ENCODE results near the gene S1PR1. TPM values are rescaled to one million over a fixed set of nuclear protein-coding genes. Genes with fewer than 3 reads are reported as not detected.

The S1PR1 gene
- total and polyA plus RNA-seq, 2 experiments from 2014 or later, result 58.1 to 58.6 TPM

GRCh38 chr1:101253976-101254674, 17.3 kb downstream of the S1PR1 start:
- Histone ChIP-seq H3K27me3 (no peaks in the 10 kb centered on the region), H3K36me3 (no peaks in the 10 kb centered on the region), H3K9me3 (ENCODE audit: low read depth) (no peaks in the 10 kb centered on the region), H3K4me1 (ENCODE audit: low read depth) (peaks cover 19% of the 10 kb centered on the region), H3K27ac (no peak overlapping the region), H3K4me3 (no peak overlapping the region)
- no peak for TF ChIP-seq CTCF (IDR thresholded peaks at IDR 0.05; ENCODE audit: low read depth, low read length)
- peak in 1 of 2 donors; percentile 72 for DNase-seq (ENCODE audit: low read depth in 1 of 2, low spot score in 1 of 2)

DNA sequence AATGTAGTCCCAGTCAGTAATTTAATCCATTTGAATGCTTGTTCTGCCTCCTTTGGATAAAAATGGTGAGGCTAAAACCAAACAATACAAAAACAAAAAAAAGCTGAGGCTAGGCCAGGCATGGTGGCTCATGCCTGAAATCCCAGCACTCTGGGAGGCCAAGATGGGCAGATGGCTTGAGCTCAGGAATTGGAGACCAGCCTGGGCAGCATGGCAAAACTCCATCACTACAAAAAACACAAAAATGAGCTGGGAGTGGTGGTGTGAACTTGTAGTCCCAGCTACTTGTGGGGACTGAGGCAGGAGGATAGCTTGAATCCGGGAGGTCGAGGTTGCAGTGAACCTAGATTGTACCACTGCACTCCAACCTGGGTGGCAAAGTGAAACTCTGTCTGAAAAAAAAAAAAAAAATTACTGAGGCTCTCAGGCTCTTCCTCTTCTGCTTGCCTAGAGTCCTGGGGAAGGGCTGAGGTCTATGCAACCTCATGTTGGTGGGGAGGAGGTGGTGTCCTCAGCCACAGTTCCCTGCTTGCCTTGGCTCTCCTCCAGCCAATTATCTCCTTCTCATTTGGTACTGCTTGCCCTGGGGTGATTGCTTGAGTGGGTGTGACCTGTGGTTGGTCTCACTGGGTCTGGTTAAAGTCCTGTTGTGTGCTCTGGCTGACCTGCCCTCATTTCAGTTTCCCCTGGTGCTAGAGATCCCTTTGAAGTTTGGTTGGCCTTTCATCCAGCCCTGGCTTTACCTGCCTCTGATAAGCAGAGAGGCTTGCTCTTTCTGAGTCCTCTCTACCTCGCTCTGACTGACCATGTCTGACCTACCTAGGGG, 20.9 kb downstream of the S1PR1 start:
- H3K4me1 ChIP-seq (ENCODE audit: low read depth), result peaks cover 17% of the 10 kb centered on the region
- H3K4me3 ChIP-seq, result no peak overlapping the region
- no peaks in the 10 kb centered on the region for H3K36me3 ChIP-seq
- no peaks in the 10 kb centered on the region for H3K9me3 ChIP-seq (ENCODE audit: low read depth)
- no peaks in the 10 kb centered on the region for H3K27me3 ChIP-seq
- H3K27ac ChIP-seq, result no peak overlapping the region
- DNase-seq (ENCODE audit: low read depth in 1 of 2, low spot score in 1 of 2), result peak in 1 of 2 donors; percentile 19
- no peak for TF ChIP-seq CTCF (IDR thresholded peaks at IDR 0.05; ENCODE audit: low read depth, low read length)

DNA sequence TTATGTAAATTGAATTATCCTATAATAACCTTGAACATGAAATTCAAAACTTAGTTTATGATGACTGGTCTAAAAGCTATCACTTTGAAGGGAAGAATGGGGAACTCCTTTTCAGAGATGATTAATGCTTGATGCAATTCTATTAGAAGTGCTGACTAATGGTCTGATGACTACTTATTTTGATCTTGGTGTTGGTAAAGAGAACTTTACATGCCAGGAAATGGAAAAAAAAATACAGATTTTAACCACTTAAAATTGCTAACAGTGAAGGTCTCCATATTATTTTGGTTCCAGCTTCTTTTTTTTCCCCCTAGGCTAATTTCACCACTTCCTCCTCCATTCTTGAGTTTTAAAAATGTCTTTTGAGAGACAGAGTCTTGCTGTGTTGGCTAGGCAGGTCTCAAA, 22.9 kb downstream of the S1PR1 start:
- DNase-seq (ENCODE audit: low read depth in 1 of 2, low spot score in 1 of 2), result peak in 1 of 2 donors; percentile 81
- no peaks in the 10 kb centered on the region for H3K36me3 ChIP-seq
- no peaks in the 10 kb centered on the region for H3K9me3 ChIP-seq (ENCODE audit: low read depth)
- no peak overlapping the region for H3K4me3 ChIP-seq
- no peaks in the 10 kb centered on the region for H3K27me3 ChIP-seq
- peaks cover 23% of the 10 kb centered on the region for H3K4me1 ChIP-seq (ENCODE audit: low read depth)
- no peak overlapping the region for H3K27ac ChIP-seq
- TF ChIP-seq CTCF (IDR thresholded peaks at IDR 0.05; ENCODE audit: low read depth, low read length), result no peak

DNA sequence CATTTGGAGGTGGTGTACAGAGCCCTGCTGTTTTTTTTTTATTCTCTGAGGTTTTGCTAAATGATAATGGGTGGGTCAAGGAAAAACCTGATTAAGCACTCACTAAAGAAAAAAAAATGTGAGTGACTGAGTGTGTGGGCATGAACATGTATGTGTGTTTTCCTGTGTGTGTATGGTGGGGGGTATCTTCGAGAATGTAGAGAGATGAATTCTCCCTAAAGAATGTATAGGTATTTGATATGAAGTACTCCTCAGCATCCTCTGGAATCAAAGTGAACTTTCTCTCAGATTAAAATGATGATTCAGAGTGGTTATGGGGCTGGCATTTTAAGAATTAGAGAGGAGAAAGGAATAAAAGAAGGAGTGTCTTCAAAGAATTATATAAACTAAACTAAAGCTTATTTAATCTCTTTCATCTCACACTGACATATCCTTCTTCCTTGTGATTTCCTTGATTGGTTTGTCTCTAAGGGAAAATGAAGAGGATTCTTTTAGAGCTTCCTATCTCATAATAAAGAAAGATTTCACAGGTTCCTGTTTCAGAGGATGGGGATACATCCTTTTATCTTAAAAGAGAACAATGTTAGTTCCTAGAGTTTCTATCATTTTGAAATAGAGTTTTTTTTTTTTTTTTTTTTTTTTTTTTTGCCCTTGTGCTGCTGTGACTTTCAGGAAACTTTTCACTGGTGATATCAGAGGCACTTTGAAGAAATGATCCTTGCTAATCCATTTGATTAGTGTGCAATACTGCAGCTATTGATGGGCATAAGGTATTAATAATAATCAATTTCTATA, 23.9 kb downstream of the S1PR1 start:
- Histone ChIP-seq H3K4me1 (ENCODE audit: low read depth) (peaks cover 33% of the 10 kb centered on the region), H3K36me3 (no peaks in the 10 kb centered on the region), H3K27me3 (no peaks in the 10 kb centered on the region), H3K27ac (no peak overlapping the region), H3K9me3 (ENCODE audit: low read depth) (no peaks in the 10 kb centered on the region), H3K4me3 (no peak overlapping the region)
- peak in 1 of 2 donors; percentile 22 for DNase-seq (ENCODE audit: low read depth in 1 of 2, low spot score in 1 of 2)
- no peak for TF ChIP-seq CTCF (IDR thresholded peaks at IDR 0.05; ENCODE audit: low read depth, low read length)

GRCh38 chr1:101261623-101262022, 24.8 kb downstream of the S1PR1 start:
- Histone ChIP-seq H3K27me3 (no peaks in the 10 kb centered on the region), H3K27ac (no peak overlapping the region), H3K4me1 (ENCODE audit: low read depth) (peaks cover 33% of the 10 kb centered on the region), H3K9me3 (ENCODE audit: low read depth) (no peaks in the 10 kb centered on the region), H3K4me3 (no peak overlapping the region), H3K36me3 (no peaks in the 10 kb centered on the region)
- DNase-seq (ENCODE audit: low read depth in 1 of 2, low spot score in 1 of 2), result no peak
- TF ChIP-seq CTCF (IDR thresholded peaks at IDR 0.05; ENCODE audit: low read depth, low read length), result no peak

All from cardiac muscle cell (in vitro differentiated cells and primary cell).